HG03521 (cell line): ENCODE measurements around the gene FMN1.

Source experiments
- ATAC-seq: cut with Tn5 transposase; IDR thresholded peaks from one replicate; pipeline ENCODE4 v1.9.1; 2021; ENCODE audit warnings: mild to moderate bottlenecking, moderate library complexity; ENCODE audit not compliant: unreplicated experiment

FMN1 gene

DNA sequence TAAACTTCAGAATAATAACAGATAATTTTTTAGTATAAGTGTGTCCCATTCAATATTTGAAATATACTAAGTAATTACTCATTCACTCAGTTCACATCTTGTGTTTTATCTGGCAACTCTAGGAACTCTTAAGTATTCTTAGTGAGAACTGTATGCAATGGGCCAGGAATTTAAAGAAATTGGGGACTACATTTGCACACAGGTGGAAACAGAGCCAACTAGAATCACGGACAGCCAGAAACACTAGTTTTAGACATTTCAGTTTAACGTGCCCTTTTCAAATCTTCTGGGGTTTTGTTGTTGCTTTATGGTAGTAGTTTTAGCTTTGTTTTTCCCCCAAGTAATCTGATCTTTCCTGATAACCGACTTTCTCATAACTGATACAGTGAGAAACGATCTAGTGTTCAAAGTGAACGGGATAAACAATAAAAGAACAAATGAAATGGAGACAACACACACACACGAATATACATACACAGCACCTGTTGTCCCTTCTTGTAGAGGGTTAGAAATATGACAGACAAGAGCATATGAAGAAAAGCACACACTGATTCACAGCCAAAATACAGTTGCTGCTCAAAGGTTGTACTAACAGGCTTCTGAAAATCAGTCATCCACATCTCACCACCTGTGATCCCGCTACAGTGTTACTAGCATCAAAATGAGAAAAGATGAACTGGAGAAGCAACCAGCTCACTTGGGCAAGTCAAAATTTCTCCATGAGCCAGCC is 167.0 kb downstream of the FMN1 start:
- ATAC-seq: no peak

DNA sequence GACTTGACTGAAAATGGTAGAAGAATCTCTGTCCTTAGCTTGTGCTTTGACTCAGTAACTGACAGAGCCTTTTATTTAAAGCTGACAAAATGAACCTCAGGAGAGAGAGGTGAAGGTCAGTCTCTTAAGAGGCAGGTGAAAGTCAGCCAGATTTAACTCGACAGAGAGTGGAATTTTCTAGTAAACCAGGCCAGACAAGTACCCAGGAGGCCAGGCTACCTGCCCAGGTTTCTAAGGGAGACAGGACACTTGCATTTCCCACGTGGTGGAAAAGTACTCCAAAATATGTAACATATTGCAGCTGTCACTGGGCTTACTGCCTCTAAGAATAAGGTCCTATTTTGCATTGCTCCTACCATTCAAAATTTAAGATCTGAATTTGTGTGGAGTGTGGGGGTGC is 167.9 kb downstream of the FMN1 start:
- ATAC-seq: no peak

DNA sequence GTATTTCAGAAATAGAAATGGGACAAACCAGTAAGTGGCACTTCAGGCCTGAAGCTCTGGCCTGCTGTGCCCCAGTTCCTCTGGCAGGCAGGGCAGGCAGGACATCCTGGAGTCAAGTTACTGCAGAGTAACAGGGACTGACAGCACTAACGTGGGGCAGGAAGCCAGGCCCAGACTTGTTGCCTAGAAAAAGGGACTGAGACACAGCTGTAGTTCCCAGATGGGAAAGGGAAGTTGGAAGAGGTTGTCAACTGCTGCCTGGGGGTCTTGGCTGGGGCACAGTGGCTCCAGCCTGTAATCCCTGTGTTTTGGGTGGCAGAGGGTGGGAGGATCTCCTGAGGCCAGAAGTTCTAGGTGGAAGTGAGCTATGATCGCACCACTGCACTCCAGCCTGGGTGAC is 171.9 kb downstream of the FMN1 start:
- ATAC-seq: no peak

DNA sequence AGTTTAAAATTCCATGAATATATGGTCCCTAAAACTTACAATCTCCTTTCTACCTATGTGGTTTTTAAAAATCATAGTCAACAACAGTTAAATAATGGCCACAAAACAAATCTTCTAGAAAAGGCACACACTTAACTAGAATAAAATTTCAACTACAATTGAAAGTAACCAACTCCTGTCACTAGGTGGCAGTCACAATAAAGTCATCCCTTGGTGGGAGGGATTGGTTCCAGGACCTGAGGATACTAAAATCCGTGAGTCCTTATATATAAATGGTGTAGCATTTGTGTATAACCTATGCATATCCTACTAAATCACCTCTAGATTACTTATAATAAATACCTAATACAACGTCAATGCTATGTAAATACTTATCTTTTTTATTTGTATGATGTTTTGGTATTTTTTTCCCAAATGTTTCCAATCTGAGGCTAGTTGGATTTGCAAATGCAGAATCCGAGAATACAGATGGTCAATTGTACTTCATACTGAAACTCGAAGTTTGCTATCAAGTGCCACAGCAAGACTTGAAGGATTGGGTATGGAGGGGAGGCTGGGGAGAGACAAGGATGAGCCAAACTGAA is 172.6 kb downstream of the FMN1 start:
- ATAC-seq: no peak

DNA sequence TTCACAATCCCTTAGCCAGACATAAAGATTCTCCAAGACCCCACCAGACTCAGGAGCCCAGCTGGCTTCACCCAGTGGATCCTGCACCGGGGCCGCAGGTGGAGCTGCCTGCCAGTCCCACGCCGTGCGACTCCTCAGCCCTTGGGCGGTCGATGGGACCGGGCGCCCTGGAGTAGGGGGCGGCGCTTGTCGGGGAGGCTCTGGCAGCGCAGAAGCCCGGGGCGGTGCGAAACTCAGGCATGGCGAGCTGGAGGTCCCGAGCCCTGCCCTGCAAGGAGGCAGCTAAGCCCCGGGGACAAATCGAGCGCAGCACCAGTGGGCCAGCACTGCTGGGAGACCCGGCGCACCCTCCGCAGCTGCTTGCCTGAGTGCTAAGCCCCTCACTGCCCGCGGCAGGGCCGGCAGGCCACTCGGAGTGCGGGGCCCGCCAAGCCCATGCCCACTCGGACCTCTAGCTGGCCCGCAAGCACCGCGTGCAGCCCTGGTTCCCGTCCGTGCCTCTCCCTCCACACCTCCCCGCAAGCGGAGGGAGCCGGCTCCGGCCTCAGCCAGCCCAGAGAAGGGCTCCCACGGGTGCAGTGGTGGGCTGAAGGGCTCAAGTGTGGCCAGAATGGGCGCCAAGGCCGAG is 175.0 kb downstream of the FMN1 start:
- no peak for ATAC-seq

DNA sequence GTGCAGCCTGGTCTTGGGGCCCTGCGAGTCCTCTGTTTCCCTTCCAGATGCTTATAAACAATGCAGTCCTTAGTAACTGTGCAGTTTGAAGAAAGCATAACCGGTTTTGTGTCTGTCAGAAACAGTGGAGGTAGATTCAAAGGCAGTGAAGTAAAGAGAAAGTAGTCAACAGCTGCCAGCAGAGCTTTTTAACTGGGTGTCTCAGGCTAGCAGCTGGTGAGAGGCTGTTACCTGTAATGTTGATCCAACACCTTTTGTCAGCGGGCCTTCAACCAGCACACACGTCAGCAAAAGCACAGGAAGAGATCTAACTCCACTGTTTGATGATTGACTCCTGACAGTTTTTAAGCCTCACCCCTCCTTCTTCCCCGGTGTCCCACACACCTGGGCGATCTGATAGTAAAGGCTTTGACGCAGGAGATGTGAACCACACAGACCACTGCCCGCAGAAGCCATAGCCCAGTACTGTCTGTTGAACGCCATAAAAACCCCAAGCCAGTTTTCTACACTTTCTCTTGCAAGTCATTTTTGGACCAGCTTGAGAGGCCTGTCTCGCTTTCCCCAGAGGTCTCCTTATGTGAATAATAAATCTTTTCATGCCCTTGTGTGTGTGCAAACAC is 178.0 kb downstream of the FMN1 start:
- no peak for ATAC-seq

DNA sequence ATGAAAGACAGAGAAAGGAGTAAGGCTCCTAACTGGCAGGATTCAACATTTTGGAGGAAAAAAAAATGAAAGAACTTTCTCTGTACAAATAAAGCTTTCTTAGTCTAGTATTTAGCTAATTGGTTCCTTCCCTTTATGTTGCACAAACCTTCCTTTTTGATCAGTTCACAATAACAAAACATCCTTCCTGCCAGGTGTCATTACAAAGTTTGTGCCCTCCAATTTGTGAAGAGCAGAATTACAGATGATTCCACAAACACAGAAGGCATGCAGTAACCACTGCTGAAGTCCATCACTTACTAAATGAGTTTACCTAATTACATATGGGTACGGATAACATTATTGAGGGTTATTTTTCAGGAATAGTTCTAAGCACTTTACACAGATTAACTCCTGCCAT is 179.9 kb downstream of the FMN1 start:
- no peak for ATAC-seq

DNA sequence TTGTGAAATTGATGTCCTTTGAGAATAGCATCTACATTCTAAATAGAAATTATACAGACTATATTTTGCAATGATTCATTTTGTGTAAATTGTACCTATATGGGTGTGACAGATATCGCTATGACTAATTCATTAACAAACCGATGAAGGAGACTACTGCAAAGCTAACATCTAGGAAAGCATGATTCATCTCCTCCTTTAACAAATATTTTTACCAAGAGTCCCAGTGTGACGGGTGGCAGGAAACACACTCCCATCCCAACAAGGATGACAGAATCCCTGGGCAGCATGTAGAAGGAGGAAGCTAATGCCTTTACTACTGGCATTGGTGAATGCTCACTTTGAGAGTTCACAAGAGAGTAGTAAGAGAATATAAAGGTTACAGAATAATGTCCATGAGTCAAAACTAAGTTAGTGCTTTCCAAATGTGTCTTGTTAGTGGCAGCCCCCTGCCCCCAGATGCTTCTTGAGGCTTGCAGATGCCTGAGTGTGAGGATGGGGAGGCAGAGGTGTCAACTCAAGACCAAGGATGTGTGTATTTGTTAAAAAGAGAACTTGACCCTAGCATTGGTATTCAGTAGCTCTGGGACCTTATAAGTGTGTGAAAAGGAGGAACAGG is 180.6 kb downstream of the FMN1 start:
- no peak for ATAC-seq

DNA sequence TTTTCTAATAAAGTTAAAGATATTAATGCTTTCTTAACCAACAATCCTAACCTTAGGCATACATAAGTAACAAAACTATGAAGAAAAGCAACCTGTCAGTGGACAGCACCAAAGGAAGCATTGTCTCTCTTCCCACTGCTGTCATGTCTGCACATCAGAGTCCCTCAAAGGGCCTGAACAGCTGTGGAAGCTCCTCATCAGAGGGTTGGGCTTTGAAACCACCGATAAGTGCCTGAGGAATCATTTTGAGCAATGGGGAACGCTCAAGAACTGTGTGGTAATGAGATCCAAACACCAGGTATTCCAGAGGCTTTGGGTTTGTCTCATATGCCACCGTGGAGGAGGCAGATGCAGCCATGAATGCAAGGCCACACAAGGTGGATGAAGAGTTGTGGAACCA is 182.5 kb downstream of the FMN1 start:
- ATAC-seq: no peak

DNA sequence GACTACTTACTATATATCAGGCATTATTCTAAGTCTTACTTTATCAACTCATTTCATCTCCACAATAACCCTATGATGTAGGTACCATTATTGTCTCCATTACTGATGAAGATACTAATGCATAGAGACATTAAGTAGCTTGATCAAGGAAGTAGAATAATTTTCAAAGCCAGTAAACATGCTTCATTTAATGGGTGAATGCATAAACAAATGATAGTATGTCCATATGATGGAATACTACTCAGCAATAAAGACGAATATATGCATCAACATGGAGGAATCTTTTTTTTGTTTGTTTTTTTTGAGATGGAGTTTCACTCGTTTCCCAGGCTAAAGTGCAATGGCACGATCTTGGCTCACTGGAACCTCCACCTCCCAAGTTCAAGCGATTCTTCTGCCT is 184.9 kb downstream of the FMN1 start:
- no peak for ATAC-seq

DNA sequence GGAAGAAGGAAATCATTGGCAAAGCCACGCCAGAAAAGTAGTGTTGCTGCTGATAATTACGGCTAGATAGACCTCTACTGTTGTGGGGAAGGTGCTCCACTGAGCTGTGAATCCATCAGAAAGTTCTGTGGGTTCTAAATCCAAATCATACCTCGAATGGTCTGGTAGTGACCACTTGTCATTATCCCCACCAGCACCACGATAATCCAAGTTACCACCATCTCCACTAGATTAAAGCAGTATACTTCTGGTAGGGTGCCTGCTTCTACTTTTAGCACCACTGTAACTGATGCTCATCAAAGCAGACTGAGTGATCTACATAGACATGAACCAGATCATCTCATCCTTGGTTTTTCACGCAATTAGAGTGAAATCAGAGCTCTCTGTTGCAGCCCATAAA is 185.5 kb downstream of the FMN1 start:
- no peak for ATAC-seq

DNA sequence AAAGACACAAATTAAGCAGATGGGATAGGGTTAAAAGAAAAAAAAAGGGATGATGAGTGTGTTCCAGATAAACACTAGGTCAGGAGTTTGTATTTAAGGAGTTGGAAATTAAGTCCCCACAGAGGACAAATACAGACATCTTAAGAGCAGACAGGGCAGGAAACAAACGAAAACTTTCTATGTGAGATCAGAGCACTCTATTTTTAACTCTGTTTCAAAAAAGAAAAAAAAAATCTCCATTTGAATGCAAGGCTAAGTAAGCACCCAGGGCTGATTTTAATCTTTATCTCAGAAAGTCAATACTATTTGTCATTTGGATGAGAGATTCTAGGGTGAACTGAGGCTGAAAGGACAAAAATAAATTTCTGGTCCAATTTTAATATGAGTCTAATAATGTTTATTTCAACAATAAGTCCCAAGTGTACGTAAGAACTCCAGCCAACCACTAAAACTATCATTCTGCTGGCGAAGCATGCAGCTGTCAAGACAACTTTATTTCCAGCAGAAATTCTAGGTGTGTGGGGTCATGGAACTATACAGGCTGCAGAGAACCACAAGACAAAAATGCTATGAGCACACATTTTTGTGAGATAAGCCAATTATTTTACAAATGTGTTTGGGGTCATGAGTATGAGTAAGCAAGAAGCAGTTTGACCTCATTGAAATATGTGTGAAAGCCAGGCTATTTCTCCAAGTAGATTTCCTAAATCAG is 186.1 kb downstream of the FMN1 start:
- no peak for ATAC-seq

DNA sequence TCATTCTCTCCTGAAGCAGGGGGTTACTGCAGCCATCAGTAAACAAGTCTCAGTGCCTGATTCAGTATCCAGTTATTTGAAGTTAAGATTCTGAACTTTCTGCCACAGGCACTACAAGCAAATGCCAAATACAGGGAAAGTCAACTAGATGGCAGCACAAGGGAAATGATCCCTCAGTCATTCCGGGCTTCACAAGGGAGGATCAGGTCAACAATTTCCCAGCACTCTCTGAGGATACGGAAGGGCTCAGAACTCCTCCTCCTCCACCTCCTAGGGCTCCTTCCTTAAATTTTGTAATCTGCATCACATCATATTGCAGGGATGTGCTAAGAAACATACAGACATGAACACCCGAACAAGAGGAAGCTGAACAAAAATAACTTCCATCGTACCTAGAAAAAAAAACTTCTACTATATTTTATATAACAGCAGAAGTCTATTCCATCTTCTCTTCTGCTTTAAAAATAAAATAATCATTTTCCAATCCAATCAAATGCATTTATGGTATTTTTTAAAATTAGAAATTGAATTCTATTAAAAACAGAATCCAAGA is 187.1 kb downstream of the FMN1 start:
- ATAC-seq: no peak

DNA sequence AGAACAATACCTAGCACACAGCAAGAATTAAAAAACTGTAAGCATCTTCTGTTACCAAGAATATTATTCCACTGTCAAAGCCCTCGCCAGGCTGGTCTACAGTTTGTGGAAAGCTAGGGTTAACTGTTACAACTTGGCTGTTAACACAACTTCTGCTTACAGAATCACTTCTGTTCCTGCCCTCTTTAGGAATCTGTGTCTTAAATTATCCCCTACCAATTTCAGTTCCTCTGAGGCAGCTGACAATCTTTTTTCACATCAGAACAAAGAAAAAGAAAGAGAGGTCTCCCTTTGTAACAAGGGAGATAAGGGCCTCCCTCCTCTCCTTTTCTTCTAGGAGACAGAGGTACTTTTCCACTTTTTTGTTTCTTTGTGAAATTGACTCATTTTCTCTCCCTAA is 188.9 kb downstream of the FMN1 start:
- no peak for ATAC-seq

DNA sequence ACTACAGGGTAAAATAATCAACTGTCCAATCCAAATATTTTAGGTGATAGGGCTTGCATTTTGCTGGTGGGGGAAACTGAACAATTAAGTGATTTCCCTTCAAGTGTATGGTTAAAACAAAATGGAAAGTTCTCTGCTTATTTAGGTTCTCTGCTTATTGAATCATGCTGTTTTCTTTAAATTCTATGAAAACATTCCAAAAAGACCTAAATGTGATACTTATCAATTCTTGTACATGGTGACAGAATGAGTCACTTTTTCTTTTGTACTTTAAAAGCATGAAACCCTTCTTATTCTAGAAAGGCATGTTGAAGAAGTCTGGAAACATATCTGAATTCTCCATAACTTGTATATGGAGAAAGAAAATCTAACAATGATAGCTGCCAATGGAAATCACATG is 192.6 kb downstream of the FMN1 start:
- ATAC-seq: no peak

DNA sequence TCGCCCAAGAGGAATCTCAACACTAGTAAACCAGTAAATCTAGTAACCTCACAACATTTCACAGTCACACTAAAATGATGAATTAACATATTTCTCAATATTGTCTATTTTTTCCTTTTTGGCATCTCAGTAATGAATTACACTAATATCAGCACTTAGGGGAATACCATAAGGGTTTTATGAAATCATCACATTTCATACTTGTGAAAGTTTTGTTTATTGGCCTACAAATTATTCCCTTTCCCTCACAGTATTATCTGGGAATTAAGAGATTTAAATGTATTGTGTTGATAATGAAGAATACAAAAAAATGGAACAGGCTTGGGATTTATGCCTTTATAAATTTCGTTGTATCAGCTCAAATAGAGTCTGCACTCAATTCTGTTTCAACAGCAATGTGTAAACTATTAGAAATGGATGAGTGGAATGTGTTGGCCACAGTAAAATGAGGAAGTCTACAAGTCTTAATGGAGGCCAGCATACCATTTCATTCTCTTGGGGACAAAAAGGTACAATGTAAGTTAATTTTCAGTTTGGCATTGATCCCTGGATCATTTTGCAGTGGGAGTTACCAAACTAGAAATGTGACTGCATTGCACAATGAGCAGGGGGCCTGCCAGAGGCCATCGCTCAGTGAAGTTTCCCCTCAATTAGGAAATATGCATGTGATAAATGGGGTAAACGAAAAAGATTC is 195.4 kb downstream of the FMN1 start:
- ATAC-seq: no peak

DNA sequence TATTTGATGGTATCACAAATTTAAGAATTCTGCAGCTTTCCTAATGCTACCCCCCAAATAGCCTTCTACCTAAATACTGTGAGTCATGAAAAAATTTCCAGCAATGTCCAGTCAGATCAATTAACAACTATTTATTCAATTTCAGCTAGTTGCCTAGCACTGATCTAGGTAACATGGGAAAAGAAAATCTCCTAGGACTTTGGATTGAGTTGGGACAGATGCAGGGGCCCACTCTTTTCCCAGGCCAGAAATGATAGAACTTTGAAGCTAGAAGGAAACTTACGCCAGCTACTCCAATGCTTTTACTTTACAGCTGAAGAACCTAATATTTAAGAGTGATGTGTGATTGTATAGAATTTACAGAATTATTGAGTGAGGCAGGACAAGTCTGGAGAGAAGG is 196.3 kb downstream of the FMN1 start:
- ATAC-seq: no peak

DNA sequence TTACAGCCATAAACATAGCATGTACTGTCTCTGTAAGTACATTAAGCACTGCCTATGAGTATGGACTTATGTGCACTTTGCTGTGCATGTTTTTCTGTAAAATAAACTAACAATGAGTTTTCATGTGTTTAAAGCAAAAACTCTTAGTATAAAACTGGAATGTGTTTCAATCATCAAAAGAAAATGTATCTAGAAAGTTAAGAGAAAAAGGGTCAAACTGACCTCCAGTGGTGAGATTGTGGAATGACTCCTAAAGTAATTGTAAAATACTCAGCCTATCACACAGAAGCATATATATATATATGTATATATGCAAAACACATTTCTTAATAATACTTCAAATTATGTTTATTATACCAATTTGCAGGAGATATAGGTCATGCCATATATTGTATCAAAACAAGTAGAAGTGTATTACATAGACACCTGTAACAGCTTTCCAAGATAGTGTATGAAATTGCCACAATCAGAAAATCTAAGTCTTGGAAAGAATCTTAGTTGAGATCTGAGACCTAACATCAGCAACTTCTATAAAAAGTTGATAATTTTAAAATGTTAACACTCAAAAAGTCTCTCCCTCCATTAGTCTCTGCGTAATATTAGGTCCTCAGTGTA is 199.6 kb downstream of the FMN1 start:
- no peak for ATAC-seq

DNA sequence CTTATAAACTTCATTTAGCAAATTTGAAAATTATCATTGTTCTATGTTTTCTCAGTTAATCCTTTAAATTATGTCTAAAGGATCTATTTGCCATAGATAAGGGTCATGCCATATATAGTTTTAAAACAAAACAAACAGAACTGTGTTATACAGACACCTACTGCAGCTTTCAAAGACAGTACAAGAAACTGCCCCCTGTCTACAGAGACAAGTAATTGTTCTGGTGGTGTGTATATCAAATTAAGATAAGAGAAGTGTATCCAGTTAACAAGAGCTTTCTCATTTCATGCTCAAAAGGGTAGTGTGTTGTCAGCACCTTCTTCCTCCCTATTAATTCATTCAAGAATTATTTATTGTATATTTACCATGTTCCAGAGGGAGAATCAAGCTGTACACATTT is 201.2 kb downstream of the FMN1 start:
- no peak for ATAC-seq

DNA sequence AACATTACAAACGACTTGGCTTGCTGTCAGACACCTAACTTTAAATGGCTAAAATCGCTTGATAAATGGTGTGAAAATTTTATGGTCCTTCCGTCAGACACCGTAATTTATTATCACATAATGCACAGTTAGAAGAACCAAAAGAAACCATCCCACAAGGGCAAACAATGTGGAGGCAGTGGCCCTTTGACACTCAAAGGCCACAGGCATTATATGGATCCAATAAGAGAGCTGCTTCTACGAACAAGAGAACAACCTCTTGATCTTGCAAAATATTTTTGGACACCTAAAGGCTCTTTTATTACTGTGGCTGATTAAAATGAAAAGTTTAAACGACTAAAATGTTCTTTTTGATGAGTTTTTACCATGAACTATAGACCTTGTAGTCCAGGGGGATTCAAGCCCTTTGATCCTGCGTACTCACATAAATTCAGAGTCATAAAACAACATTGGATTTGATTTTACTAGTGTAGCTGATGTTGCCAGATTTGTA is 202.8 kb downstream of the FMN1 start:
- ATAC-seq: no peak
